Measurements from ENCODE around the gene GLIS2.

DNA sequence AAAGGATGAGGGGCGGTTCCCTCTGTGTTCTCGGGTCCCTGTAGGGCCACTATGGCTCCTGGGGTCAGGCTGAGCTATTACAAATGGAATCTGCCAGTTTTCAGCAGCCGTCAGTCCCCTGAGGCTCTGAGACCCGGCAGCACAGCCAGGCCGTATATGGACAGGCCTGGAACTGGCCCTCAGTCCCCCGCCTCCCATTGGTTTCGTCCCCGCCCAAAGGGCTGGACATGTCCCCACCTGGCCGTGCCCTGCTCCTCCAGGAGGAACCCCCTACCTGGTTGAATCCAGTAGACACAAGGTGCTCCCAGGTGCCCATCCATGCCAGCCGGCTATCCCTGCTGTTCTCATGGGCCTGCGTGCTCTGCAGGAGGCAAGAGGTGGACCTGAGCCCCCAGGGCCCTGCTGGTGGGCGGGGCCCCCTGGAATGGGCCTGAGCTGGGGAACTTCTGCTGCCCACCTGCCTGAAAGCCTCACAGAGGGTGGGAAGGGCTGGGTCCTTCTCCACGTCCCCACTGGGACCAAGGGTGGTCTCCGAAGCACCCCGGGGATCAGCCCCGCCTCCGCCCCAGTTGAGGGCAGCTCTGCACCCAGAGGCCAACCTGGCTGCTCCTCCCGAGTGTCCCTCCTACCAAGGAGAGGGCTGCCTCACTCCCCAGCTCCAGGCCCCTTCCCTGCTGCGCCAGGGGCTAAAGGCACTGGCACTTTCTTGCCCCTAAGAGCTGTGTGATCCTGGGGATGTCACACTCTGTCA is 72.6 kb downstream of the GLIS2 start:
- TF ChIP-seq, protein P1, sequence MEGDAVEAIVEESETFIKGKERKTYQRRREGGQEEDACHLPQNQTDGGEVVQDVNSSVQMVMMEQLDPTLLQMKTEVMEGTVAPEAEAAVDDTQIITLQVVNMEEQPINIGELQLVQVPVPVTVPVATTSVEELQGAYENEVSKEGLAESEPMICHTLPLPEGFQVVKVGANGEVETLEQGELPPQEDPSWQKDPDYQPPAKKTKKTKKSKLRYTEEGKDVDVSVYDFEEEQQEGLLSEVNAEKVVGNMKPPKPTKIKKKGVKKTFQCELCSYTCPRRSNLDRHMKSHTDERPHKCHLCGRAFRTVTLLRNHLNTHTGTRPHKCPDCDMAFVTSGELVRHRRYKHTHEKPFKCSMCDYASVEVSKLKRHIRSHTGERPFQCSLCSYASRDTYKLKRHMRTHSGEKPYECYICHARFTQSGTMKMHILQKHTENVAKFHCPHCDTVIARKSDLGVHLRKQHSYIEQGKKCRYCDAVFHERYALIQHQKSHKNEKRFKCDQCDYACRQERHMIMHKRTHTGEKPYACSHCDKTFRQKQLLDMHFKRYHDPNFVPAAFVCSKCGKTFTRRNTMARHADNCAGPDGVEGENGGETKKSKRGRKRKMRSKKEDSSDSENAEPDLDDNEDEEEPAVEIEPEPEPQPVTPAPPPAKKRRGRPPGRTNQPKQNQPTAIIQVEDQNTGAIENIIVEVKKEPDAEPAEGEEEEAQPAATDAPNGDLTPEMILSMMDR (conservative IDR thresholded peaks at IDR 0.05 in 1 of 2, IDR thresholded peaks at IDR 0.05 in 1 of 2; ENCODE audit: extremely low read depth in 1 of 2, insufficient read depth in 1 of 2, low read depth in 1 of 2, low read length in 2 of 2), result no peak
- no peak for TF ChIP-seq EZH2 (IDR thresholded peaks at IDR 0.05; ENCODE audit: borderline replicate concordance, low read length)

All from mammary epithelial cell (primary cell).